ENCODE measurements around the gene ZNF502. TPM values are rescaled to one million over a fixed set of nuclear protein-coding genes. Genes with fewer than 3 reads are reported as not detected.

Gene ZNF502
- total RNA-seq, 1 experiment from 2014 or later: 0.93 TPM

- no peak for DNase-seq (ENCODE audit: low spot score)
Observed at GRCh38 chr3:44771424-44772098, 59.1 kb downstream of the ZNF502 start.

- DNase-seq (ENCODE audit: low spot score): no peak
Observed at GRCh38 chr3:44772099-44772442, 59.6 kb downstream of the ZNF502 start.

Other genes starting within 250 kb of the ZNF502 start
- 4.6 and 5.4 TPM in 2 replicates for gene ZNF445, start 235.0 kb upstream of the ZNF502 start, total RNA-seq (2014; rRNA removed; shearing (Covaris generic))
- gene ZKSCAN7, start 157.5 kb upstream of the ZNF502 start, total RNA-seq (2014; rRNA removed; shearing (Covaris generic)): not detected in 2 replicates
- gene ZNF660, start 127.7 kb upstream of the ZNF502 start, total RNA-seq (2014; rRNA removed; shearing (Covaris generic)): not detected in 2 replicates
- 11.5 and 14.7 TPM in 2 replicates for gene ZNF197, start 87.6 kb upstream of the ZNF502 start, total RNA-seq (2014; rRNA removed; shearing (Covaris generic))
- gene ZNF35, start 63.9 kb upstream of the ZNF502 start, total RNA-seq (2014; rRNA removed; shearing (Covaris generic)): 15.3 and 16.5 TPM in 2 replicates
- gene ZNF501, start 17.0 kb downstream of the ZNF502 start, total RNA-seq (2014; rRNA removed; shearing (Covaris generic)): not detected in 2 replicates
- 27.0 and 28.2 TPM in 2 replicates for gene KIAA1143, start 49.0 kb downstream of the ZNF502 start, total RNA-seq (2014; rRNA removed; shearing (Covaris generic))
- gene KIF15, start 49.1 kb downstream of the ZNF502 start, total RNA-seq (2014; rRNA removed; shearing (Covaris generic)): 19.4 and 23.4 TPM in 2 replicates
- 0.14 and 0.69 TPM in 2 replicates for gene TMEM42, start 149.3 kb downstream of the ZNF502 start, total RNA-seq (2014; rRNA removed; shearing (Covaris generic))
- 0.10 and 0.65 TPM in 2 replicates for gene TGM4, start 161.9 kb downstream of the ZNF502 start, total RNA-seq (2014; rRNA removed; shearing (Covaris generic))